NCI-H1105 treated with DMSO at 0.1 percent for 48 hours (cell line): ENCODE data around the gene MAPK8IP2.
"Not testable (repeated sequence)": the region's sequence is repeated elsewhere in the genome, so short reads cannot be mapped to it uniquely, and the experiment has no call there.

ENCODE experiments used
- DNase-seq: peaks from one replicate; lab custom pipeline; 2025; lab: John Stamatoyannopoulos, UW

Gene MAPK8IP2

GRCh38 chr22:50599816-50600455 lies 657 bp upstream of the MAPK8IP2 start:
- DNase-seq, result no peak

DNA sequence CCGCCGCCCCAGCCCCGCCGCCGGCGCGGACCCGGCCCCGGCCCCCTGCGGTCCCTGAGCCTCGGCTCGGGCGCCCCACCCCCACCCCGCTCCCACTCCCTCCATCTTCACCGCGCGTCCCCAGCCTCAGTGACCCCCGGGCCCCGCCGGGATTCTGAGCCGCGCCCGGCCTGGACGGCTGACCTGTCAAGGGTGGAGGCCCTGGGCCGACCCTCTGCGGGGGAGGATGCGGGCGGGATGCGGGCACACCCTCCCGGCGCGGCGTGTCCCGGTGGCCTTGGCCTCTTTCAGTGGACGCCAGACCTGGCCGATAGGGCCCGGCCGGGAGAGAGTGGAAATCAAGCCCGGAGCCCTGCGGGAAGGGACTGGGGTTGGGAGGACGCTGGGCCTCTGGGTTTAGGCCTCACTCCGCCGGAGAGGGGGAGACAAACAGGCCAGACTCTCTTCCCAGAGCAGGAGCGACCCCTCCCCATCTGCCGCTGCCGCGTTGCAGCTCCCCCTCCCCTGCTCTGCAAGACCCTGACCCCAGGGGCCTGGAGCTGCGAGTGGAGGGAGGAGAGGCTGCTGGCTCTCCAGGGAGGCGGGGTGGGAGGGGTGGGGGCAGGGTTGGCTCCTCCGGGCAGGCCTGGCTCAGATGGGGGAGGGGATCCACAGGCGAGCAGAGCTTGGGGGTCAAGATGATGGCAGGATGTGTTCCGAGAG lies 525 bp downstream of the MAPK8IP2 start:
- DNase-seq, result no peak

DNA sequence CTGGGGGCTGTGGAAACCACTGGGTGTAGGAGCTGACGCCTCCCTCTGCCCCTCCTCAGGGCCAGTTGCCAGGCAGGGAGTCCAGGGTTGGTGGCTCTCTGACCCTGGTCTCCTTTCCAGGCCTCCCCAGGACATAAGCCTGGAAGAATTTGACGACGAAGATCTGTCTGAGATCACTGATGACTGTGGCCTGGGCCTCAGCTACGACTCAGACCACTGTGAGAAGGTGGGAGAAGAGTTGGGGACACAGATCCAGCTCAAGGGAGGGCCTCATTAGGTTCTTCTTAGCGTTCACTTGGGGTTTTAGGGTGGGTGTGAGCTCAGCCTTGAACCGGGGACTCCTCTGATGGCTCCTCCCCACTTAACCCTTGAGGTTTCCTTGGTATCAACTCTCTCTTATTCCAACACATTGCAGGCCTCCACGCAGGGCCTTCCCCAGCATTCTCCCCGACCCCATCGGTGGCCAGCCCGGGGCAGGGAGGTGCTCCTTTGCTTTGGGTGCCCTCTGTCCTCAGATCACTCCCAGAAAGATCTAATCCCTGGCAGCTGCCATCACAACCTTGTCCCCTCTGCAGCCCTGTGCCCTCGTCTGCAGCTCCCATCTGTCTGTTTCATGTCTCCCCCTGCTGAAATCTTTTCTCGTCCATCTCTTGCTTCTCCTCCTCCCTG lies 1.2 kb downstream of the MAPK8IP2 start:
- DNase-seq, result no peak

GRCh38 chr22:50602338-50602700 lies 1.7 kb downstream of the MAPK8IP2 start:
- no peak for DNase-seq

DNA sequence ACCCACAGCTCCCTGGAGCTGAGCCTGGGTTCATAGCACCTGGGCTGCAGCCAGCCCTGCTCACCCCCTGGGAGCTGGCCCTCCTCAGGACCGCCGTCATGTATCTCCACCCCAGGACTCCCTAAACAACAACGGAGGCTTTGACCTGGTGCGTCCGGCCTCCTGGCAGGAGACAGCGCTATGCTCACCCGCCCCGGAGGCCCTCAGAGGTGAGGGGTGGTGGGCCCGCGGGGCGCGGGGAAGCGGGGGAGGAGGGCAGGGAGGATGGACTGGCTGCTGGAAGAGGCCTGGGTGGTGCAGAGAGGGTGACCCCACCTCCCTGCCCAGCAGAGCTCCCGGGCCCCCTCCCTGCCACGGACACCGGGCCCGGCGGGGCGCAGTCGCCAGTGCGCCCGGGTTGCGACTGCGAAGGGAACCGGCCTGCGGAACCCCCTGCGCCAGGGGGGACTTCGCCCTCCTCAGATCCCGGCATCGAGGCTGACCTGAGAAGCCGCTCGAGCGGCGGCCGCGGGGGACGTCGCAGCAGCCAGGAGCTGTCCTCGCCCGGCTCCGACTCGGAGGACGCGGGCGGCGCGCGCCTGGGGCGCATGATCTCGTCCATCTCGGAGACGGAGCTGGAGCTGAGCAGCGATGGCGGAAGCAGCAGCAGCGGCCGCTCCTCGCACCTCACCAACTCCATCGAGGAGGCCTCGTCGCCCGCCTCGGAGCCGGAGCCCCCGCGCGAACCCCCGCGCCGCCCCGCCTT lies 3.1 kb downstream of the MAPK8IP2 start:
- DNase-seq, result no peak

GRCh38 chr22:50604256-50605001 lies 3.8 kb downstream of the MAPK8IP2 start:
- no peak for DNase-seq

DNA sequence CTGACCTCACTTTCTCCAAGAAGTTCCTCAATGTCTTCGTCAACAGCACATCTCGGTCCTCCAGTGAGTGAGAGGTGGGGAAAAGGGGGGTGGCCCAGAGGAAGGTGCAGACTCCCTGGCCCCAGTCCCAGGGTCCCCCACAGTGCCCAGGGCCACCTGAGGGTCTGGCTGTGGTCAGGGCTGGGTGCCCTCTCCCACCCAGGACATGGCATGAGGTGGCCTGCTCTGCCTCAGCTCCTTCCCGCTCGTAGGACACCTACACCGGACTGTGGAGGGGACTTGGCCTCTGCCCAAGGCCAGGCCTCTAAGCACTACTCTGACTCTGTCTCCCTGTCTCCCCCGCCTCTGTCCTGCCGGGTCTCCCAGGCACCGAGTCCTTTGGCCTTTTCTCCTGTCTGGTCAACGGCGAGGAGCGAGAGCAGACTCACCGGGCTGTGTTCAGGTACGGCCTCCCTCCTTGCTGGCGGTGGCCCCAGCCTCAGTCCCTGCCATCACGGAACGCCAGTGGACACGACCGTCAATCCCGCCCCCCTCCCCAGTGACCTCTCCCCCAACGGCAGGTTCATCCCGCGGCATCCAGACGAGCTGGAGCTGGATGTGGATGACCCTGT lies 4.5 kb downstream of the MAPK8IP2 start:
- no peak for DNase-seq

- no peak for DNase-seq
These were observed 5.1 kb downstream of the MAPK8IP2 start for GRCh38 chr22:50605613-50606074.

DNA sequence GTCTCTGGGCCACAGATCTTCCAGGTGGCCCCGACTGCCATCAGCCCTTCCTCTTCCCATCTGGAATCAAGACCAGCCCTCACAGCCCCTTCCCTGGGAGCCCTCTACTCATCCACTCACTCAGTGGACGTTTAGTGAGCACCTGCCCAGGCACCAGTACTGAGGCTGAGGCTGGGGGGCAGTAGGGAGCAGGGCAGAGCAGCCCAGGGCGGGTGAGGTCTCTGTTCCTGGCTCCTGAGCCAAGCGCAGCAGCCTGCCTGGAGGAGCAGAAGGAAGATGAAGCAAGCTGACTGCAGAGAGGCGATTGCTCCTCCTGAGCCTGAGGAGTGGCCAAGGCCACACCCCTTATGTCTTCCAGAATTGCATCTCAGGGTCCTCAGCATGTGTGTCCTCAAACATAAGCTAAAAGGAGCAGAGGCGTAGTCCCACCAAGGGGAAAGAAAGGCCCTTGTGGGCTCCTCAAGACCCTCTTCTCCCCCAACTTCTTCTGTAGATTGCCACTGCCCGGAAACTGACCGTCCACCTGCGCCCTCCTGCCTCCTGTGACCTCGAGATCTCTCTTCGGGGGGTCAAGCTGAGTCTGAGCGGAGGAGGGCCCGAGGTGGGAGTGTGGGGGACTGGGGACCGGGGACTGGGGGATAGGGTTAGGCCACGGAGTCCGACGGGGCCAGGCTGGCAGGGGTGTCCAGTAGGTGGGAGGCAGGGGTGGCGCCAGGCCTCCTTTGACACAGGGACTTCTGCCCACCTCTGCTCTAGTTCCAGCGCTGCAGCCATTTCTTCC lies 5.8 kb downstream of the MAPK8IP2 start:
- no peak for DNase-seq

DNA sequence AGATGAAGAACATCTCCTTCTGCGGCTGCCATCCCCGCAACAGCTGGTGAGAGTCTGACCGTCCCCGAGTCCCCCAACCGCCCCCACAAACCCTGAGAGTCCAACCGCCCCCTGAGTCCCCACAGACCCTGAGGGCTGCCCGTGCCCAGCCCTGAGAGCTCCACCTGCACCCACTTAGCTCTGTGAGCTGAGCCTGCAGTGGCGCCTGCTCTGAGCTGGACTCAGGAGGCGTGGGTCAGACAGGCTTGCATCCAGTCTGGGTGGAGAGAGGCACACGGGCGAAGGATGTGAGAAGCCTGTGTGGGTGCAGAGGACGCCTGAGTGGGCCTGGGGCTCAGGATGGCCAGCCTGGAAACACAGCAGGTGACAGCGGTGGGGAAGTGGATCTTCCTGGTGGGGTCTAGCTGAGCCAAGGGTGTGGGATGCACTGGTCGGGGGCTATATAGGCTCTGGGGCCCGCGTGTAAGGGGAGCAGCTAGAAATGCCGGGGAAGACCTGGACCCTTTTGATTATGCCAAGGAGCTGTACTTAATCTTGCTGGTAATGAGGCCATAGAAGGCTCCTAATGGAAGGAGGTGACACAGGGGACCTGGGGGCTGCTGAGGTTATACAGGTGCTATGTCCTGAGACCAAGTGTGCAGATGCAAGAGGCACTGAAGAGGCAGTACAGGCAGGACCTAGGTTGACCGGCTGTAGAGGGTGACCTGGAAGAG lies 6.5 kb downstream of the MAPK8IP2 start:
- no peak for DNase-seq

GRCh38 chr22:50607659-50608020 lies 7.0 kb downstream of the MAPK8IP2 start:
- no peak for DNase-seq

DNA sequence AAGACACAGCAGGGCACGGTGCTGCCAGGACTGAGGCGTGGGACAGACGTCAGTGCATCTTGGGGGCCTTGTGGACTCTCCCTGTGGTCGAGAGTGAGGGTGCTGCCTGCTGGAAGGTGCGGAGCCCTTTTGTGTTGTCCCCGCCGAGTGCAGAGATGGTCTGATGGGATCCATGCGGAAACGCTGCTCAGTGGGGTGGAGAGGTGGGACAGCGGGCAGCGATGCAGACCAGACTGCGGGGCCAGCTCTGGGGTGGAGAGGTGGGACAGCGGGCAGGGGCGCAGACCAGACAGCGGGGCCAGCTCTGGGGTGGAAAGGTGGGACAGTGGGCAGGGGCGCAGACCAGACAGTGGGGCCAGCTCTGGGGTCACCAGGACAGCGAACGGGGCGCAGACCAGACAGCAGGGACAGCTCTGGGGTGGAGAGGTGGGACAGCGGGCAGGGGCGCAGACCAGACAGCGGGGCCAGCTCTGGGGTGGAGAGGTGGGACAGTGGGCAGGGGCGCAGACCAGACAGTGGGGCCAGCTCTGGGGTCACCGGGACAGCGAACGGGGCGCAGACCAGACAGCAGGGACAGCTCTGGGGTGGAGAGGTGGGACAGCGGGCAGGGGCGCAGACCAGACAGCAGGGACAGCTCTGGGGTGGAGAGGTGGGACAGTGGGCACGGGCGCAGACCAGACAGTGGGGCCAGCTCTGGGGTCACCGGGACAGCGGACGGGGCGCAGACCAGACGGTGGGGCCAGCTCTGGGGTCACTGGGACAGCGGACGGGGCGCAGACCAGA lies 7.7 kb downstream of the MAPK8IP2 start:
- not testable (repeated sequence) for DNase-seq

DNA sequence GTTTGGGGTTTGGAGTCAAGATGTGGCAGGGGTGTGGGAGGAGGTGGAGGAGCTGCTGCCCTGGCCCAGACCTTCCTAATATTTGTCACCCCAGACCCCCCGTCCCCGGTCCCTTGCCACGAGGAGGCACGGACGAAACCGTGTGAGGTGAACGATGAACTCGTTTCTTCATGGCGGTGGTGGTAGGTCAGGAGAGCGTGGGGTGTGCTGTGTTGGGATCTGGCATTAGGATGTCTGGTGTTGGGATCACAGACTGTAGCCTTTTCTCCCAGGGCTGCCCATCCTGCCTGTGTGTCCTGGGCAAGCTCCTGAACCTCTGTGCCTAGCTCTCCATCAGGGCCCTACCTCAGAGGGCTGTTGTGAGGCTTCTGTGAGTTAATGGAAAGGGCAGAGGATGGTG lies 8.4 kb downstream of the MAPK8IP2 start:
- DNase-seq, result no peak

GRCh38 chr22:50609599-50609998 lies 9.0 kb downstream of the MAPK8IP2 start:
- DNase-seq, result no peak

GRCh38 chr22:50610041-50610451 lies 9.5 kb downstream of the MAPK8IP2 start:
- DNase-seq, result no peak

DNA sequence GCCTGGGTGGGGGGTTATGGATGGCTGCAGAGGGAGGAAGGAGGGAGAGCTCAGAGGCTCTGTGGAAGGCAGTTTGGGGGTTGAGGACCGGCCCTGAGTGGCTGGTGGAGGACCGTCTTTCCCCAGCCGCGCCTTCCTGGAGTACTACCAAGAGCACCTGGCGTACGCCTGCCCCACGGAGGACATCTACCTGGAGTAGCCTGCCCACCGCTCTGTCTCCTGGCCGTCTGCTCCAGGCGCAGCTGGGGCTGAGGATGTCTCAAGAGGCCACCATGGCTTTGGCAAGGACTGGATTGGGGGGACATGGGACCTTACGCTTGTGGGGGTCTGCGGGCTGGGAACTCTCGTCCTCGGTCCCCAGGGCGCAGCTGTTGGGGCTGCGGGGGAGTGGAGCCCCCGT lies 10.0 kb downstream of the MAPK8IP2 start:
- no peak for DNase-seq

DNA sequence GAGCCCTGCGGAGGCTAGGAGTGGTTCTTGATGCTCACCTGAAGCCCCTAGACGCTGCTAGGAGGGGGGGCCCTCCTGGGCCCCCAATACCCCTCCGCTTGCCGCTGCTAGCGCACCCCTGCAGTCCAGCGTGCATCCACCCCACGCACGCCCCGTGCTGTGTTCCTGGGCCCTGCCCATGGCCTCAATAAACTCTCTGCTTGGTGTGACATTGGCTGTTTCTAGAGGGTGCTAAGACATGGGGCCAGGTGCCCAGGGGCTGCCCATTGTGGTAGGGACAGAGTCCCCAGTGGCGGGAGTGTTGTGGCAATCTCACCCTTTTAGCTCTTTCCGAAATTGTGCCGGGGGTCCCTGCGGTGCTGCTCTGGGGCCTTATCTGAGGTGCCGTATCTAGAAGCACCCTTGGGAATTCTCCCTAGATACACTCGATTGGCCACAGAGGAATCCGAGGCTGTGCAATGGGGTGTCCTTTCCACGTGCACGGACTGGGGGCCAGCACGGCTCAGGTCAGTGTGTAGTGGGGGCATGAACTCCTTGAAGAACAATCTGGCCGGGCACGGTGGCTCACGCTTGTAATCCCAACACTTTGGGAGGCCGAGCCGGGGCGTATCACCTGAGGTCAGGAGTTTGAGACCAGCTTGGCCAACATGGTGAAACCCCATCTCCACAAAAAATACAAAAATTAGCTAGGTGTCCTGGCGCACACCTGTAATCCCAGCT lies 10.9 kb downstream of the MAPK8IP2 start:
- DNase-seq, result no peak

DNA sequence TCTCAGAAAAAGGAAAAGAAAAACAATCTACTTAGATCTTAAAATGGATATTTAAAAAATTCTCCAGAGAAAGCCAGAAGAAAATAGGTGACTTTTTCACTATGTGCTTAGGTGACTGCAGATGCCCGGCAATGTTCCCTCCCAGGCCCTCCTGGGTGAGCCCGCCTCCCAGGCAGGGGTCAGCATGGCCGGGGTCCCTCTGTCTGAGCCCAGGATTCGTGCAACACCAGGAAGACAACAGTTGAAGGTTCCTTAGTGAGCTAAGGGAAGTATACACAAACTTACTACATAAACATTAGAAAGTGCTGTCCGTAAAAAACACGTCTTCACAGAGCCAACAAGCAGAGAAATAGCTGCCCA lies 11.6 kb downstream of the MAPK8IP2 start:
- DNase-seq, result no peak
